ENCODE measurements around the gene OVOL1.
"Not testable (repeated sequence)": the region's sequence is repeated elsewhere in the genome, so short reads cannot be mapped to it uniquely, and the experiment has no call there.

OVOL1 gene

GRCh38 chr11:65817835-65818680, 31.2 kb downstream of the OVOL1 start:
- DNase-seq, result peak; percentile 95

- DNase-seq, result no peak
Observed at GRCh38 chr11:65821107-65821506, 34.2 kb downstream of the OVOL1 start.

- no peak for DNase-seq
Observed at GRCh38 chr11:65822776-65823528, 36.1 kb downstream of the OVOL1 start.

- no peak for DNase-seq
Observed at GRCh38 chr11:65826984-65827735, 40.3 kb downstream of the OVOL1 start.

- DNase-seq, result no peak
Observed at GRCh38 chr11:65829459-65829858, 42.6 kb downstream of the OVOL1 start.

GRCh38 chr11:65832231-65832630, 45.4 kb downstream of the OVOL1 start:
- not testable (repeated sequence) for DNase-seq

- DNase-seq, result peak; percentile 99
Observed at GRCh38 chr11:65833297-65834030, 46.6 kb downstream of the OVOL1 start, which contains the start of gene SNX32. Gene SNX32, plus strand, starts transcription at chr11:65833963. Its CDS starts 103 bp downstream, at chr11:65834066.

- DNase-seq, result no peak
Observed at GRCh38 chr11:65834202-65834601, 47.3 kb downstream of the OVOL1 start.

GRCh38 chr11:65842144-65842543, 55.3 kb downstream of the OVOL1 start:
- no peak for DNase-seq

GRCh38 chr11:65843811-65844210, 56.9 kb downstream of the OVOL1 start:
- DNase-seq, result no peak

- no peak for DNase-seq
Observed at GRCh38 chr11:65844231-65844872, 57.5 kb downstream of the OVOL1 start.

Data from retina (tissue), 1 donor.